ELF-1 (cell line): Measurements from ENCODE around the gene ATP6V0E2.

Experiments used
- DNase-seq: peaks from one replicate; pipeline ENCODE4 v3.0.0-alpha.2; 2016; ENCODE audit warnings: low read depth, low spot score

The ATP6V0E2 gene

DNA sequence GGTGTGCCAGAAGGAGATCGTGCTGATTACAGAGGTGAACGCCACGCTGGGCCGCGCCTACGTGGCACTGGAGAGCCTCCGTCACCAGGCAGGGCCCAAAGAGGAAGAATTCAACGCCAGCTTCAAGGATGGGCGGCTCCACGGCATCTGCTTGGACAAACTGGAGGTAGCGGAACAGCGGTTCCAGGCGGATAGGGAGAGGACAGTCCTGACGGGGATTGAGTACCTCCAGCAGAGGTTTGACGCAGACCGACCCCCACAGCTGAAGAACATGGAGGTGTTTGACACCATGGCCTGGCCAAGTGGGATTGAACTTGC lies 12.1 kb upstream of the ATP6V0E2 start:
- DNase-seq: no peak

DNA sequence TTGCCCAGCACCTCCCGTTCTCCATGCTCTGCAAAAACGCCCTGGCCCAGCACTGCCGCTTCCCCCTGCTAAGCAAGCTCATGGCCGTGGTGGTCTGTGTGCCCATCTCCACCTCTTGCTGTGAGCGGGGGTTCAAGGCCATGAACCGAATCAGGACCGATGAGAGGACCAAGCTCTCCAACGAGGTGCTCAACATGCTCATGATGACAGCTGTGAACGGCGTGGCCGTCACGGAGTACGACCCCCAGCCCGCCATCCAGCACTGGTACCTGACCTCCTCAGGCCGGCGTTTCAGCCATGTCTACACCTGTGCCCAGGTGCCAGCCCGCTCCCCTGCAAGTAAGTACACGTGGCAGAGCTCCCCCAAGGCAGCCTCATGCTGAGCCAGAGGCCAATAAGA lies 11.6 kb upstream of the ATP6V0E2 start:
- DNase-seq: no peak

DNA sequence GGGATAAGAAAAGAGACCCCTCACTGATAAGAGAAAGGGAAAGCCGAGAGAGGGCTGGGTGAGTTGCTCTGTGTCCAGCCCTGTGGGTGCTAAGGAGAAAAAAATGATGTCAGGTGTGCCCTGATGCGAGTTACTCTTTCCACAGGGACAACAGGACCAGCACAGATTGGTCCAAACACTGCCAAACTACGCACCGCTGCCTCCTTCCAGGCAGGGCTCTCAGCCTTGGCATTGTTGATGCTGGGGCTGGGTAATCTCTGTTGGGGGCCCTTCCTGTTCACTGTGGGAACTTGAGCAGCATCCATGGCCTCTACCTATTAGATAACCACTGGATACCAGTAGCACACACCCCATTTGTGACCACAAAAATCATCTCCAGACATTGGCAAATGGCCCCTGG lies 10.3 kb upstream of the ATP6V0E2 start:
- DNase-seq: no peak

DNA sequence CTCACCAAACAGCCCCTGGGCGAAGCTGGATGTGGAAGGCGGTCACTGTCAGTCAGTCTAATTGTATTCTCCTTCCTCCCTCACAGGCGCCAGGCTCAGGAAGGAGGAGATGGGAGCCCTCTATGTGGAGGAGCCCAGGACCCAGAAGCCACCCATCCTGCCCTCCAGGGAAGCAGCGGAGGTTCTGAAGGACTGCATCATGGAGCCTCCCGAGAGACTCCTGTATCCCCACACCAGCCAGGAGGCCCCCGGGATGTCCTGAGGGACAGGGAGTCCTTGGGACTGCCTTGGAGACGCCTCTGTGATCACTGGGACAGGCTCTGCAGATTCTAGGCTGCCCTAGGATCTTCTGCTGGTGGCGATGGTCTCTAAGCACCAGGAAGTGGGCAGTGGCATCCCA lies 9.7 kb upstream of the ATP6V0E2 start:
- DNase-seq: no peak

DNA sequence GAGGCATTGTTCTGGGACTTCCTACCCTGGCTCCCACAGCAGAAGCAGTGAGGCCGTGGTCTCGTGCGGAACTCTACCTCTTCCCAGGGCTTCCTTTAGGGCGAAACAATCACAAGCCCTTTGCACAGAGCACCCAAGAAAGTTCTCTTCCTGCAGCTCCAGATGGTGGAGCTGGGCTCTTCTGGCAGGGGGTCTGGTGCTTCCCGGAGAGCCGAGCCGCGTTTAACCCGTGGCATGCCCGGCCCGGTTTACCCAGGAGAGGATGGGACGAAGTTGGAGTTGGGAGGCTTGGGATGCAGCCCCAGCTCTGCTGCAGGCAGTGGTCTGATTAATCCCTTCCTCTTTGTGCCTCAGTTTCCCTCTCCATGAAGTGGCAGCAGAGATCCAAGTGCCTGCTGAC lies 9.0 kb upstream of the ATP6V0E2 start:
- no peak for DNase-seq

DNA sequence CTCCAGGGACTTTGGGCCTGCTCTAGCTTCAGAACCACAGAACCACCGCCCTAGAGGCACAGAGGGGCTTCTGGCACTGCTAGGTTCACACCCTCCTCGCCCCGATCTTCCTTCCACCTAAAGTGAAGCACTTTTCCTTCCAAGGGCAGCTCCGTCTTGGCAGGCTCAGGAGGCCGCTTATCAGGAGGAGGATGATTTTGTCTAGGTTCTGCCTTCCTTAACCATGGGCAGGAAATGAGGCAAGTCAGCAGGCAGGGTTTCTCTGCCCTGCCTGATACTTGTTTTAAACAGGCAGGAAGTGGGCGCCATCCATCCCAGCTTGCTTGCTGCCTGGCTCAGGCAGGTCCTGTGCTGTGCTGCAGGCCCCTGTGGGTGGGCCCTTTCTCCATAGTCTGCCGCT lies 8.3 kb upstream of the ATP6V0E2 start:
- no peak for DNase-seq

DNA sequence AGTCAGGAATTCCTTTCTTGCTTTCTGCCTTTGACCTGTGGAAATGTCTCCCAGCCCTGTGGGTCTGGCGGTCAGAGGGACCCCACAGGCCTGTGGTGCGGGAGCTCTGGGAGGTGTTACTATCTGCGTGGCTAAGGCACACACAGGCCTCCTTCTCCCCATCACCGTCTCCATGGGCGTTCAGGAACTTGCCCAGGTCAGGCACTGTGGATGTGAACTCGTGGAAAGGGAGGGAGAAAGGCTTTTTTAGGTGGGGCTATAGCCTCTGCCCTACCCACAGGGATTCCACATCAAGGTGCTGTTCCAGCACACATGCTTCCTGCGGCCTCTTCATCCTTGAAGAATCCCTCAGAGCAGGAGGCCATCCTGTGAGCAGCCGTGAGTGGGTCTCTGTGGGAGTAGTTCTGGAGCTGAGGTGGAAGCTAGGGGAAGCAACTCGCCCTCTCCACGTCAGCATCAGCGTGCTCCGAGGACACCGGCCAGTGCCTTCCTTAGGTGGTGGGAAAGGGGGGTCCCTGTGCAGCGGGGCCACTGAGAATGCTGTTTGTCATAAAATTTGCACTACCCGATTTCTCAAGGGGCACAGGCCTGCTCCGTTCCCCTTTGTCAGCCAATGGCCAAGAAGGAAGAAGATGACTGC lies 7.5 kb upstream of the ATP6V0E2 start:
- no peak for DNase-seq

DNA sequence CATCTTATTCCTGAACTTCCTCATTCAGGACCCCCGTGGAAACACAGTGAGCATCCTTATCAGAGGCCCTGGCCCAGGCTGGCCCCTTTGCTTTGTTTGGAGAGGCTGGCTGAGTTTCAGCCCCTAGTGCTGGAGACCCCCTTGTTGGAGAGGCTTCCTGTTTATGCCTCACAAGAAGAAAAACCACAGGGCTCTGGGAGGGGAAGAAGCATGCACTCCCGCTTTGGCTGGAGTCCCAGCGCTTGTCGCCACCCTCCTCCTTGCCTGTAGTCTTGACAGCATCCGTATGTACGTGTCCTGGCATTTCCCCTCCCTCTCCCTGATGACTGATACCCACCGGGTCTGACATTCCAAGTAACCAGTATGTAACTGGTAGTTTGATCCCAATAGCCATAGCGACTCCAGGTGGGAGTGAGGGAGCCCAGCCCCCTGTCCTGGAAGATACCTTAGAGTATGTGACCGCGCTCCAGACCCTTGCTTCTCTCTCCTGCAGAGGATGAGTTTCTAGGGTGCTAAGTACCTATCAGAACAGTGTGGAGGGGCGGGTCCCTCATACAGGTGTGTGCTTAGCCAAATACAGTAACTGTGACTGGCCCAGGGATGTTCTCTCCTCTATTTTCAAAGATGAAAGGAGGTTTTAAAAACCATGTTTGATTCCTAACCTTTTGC lies 6.9 kb upstream of the ATP6V0E2 start:
- no peak for DNase-seq

DNA sequence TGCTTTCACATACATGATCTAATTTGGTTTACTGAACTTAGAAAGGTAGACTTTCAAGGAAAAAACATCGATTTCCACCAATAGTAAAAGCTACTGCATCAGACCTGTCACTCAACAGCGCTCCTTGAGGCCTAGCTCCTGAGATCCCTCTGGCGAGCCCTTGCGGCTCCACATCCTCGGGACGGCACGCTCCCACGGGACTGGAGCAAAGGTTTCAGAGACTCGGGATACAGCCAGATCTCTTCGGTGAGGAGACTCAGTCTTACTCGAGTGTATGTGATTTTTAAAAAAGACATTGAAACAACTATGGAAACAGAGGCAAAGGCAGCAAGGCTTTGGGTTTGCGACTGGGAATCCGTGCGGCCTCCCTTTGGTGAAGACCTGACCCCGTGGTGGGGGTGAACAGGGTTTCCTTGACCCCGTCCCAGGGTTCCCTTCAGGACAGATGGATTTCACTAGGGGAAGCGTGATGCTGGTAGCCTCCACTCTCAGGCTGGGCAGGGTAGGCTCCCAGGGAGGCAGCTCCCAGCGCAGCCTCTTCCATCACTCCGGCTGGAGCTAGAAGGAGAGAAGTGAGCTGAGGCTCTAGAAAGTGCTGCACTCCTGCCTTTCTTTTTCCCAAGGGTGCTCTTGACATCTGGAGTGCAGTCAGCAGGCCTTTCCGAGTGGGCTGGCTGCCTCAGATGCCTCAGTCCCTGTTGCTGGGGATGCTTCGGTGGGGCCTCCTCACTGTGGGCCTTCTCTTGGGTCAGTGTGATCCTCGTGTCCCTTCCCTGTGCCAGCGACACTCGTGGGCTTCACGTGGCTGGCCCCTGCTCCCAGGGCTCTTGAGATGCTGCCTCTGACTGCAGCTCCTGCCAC lies 5.8 kb upstream of the ATP6V0E2 start:
- no peak for DNase-seq

DNA sequence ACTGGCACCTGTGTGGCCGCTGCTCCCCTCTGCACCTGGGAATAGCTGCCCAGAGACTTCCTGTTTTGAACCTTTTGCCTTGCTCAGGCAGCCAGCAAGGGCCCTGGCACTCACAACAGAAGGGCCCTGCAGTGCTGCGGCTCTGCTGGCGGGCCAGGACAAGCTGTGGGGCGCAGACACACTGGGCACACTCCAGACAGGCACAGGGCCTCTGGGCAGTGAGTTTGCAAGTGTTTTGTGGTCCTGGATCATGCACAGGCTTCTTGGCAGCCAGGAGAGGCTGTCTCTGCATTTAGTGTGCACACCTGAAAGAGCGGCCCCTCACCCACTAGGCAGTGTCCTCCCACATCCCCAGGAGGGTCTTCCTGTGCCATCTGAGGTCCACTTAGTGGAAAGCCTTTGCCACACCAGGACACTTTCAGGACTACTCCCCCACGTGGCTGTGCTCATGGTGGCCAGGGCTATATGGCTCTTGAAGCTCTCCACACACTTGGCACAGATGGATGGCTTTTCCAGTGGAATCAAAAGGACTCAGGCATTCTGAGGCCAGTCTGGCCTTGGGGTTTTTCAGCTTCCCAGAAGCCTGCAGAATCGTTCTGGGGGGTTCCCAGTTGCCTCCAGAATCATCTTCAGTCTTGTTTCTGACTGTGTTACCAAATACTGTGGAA lies 5.0 kb upstream of the ATP6V0E2 start:
- no peak for DNase-seq

DNA sequence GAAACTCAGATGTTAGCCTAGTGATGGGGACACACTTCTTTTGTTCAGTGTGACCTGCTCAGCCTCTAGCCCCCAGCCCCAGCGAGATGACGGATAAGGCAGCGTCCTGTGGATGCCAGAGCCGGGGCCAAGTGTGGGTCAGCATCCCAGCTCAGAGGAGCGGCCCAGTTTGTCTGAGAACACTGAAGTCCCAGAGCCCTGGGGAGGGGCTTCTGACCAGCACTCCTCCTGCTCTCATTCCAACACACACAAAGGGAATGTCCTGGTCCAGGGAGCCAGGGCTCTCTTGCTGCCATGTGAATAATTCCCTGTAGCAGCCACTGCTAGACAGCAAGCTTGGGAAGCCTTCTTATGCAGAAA lies 4.5 kb upstream of the ATP6V0E2 start:
- no peak for DNase-seq

DNA sequence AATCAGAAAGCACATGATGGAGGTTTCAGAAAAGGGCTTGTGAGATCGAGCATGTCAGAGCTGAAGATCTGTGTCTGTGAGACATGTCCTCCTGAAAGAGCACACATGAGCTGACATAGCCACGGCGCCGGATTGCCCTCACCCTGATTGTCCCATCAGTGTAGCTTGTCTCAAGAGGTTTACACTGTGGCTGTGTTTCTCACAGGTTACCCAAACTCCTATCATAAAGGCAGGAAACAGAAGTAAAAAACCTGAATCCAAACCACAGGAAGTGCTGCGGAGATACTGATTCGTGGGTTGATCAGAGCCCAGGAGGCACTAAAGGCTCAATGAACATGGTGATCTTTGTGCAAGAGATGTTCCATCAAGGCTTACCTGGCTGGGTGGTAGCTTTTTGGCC lies 3.9 kb upstream of the ATP6V0E2 start:
- no peak for DNase-seq

DNA sequence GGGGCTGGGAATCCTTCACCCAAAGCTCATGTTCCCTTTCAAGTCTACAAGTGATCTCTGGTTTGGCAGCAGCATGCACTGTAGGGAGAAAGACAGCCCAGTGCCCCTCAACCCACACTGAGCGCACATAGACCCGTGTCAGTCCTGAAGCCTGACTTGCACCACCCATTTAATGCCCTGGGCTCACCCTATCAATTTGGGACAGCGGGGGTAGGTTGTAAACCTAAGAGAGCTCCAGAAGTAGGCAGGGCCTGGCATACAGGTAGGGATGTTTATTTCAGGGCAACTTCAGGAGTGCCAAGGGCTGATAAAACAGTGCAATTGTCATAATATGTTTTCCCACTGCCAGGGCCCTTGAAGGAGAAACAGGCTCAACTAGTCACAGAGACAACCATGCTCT lies 3.5 kb upstream of the ATP6V0E2 start:
- DNase-seq: no peak

DNA sequence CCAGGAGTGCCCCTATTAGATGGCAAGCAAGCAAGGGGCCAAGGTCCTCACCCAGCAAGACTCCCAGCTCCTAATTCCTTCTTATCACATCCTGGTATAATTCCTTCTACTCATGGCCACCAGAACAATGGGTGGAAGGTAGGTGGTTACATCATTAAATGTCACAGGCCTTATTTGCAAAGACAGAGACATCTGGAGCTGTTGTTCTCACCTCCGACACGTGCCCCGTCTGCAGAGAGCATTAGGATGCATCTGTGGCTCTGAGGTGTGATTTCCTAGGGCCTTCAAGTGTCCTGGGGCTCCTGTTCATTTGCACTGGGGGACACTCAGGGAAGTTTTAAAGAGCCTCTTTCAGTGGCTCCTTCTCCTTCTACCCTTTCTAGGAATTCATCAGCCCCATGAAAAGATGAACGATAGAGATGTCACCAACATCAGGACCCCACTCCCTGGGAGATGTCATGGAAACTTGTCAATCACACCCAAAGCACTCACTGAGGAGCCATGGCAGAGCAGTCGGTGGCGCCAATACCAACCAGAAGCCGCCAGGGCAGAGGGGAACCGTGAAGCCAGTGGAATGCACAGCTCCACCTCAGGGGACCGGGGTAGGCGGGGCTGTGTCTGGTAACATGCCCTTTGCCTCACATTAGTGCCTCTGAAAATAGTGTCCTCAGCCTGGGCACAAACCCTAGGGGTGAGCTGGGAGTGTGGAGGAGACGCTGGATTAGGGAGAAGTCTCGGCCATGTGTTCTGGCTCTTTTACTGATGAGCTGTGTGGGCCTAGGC lies 2.9 kb upstream of the ATP6V0E2 start:
- no peak for DNase-seq

DNA sequence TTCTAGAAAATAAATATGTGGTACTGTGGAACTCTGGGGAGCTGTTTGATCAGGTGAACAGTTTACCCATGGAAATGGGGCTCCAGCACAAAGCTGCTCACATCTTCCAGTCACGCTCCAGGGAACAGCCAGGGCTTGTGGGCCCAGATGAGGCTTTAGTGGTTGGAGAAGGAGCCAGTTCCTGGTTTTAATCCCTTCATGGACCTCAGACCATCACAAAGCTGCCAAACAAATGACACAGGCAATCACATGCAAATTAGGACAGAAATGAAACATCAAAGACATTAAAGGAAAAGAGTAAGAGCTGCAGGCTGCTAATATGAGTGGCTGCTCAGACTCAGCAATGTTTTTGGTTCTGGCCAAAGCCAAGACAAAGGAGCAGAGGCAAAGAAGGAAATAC lies 2.2 kb upstream of the ATP6V0E2 start:
- DNase-seq: peak; percentile 0

DNA sequence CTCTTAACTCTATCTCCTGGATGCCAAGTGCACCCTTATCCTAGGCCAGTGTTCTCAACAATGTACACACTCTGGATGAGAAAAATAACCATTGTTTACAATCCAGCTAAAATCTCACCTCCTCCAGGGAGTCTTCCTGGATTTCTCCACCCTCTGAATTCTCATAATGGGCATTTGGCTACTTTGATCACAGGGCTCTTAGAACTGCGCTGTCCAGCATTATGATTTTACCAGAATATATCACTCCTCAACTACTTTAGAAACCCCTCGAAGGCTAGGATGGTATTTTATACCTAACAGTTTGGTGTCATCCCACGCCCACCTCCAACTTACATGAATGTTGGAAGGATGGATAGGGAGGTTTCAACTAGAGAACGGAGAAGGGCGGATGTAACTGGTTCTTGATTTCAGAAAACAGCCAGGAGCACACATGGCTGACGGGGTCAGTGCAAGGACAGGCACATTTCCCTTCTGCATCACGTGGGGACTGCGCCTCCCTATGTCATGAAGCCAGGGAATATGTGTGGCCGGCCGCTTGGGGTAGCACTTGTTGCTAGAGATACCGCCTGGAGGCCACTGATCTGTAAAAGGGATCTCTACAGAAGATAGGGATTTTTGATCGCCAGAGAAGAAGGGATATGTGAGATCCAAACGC lies 1.2 kb upstream of the ATP6V0E2 start:
- DNase-seq: peak; percentile 75

DNA sequence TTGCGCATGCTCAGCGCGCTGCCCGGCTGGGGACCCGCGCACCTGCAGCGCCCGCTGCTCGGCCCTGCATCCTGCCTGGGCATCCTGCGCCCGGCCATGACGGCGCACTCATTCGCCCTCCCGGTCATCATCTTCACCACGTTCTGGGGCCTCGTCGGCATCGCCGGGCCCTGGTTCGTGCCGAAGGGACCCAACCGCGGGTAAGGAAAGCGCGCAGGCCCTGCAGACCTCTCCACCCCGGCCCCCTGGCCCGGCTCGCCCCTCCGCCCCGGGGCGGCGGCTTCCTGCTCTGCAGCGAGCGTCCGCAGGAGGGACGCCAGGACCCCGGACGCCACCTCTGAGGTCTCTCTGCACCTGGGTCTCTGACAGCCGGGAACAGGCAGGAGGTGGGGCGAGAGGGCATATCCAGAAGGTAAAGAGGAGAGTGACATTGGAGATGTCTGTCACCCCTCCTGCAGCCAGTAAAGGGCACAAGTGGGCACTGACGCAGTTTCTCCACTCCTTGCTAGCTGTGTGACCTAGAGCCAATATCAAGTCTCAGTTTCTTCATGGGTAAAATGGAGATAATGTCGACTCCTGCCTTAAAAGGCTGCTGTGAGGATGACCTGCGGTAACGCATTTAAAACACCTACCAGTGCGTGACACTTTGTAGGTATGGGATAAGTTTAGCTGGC lies 338 bp downstream of the ATP6V0E2 start:
- no peak for DNase-seq

DNA sequence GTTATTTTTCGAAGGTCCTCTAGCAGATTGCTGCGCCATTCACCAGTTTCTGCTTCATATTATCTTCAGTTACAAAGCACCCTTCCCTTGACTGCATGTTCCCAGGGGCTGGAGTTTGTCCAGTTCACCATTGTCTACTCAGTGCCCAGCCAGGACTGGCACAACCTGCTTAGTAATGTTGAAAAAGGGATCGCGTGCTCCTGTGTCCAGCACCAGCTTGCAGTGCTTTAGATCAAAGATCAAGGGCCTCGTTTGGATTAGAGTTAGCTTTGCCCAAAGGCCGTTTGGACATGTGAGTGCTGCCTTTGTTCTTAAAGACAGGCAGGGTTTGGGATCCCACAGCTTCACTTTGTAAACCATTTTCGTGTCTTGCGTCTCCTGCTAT lies 867 bp downstream of the ATP6V0E2 start:
- DNase-seq: peak; percentile 4

DNA sequence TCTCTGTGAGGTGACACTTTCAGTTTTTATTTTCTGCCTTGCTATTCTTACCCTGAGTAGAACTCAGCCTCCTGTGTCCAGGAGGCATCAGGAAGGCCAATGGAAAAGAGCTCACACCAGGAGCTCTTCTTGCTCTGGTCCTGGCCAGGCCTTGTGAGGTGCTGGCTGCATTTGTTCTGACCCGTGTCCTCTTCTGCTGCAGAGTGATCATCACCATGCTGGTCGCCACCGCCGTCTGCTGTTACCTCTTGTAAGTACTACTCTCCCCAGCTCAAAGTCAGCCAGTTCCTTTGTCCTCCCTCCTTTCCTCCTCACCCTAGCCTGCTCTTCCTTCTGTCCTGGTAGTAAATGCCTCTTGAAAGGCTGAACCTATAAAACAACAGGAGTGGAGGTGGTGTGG lies 1.6 kb downstream of the ATP6V0E2 start:
- peak; percentile 1 for DNase-seq

DNA sequence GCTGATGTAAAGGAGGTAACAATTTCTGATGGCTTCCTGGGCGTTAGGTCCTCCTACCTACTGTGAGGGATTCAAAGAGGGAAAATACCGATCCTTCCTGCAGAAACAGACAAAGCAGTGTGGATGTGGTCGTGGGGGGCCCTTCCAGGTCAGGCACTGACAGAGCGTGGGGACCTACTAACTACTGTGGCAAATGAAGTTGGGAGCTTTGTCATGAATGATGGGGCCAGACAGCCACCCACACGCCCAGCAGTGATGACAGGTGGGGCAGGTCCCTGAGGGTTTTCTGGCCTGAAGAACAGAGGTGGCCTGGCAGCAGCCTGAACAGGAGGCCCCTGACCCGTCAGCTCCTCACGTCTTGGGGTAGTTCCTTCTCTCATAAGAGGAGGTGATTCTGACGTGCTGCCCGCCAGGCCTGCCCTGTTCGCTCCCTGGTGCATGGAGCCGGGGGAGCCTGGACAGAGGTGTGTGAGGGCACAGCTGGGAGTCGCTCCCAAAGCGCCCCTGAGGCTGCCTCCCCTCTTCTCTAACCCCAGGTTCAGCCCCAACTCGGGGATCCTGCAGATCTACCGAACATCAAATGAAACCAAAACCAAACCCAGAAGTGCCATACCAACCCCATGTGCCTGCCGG lies 4.2 kb downstream of the ATP6V0E2 start:
- DNase-seq: peak; percentile 0
